Measurements from ENCODE around the gene GPHN. TPM values are rescaled to one million over a fixed set of nuclear protein-coding genes. Genes with fewer than 3 reads are reported as not detected.

GPHN gene
- total and polyA plus RNA-seq, 10 of the 15 experiments (the other 5 are each of a cell fraction or from before 2014, with no cell fraction given) = 22.3 to 48.8 (median 33.1) TPM

- TF ChIP-seq PKNOX1 (IDR thresholded peaks at IDR 0.05) (no peak), MTA3 (IDR thresholded peaks at IDR 0.05; ENCODE audit: borderline replicate concordance, low read length) (no peak), IKZF1 (conservative IDR thresholded peaks at IDR 0.05) (no peak), ZBTB33 (IDR thresholded peaks at IDR 0.05) (no peak), TCF7 (IDR thresholded peaks at IDR 0.05; ENCODE audit: borderline replicate concordance) (no peak), NRF1 (conservative IDR thresholded peaks at IDR 0.05; ENCODE audit: low read depth, low read length) (no peak)
These were observed 296.2 kb downstream of the GPHN start (continued) for GRCh38 chr14:66804141-66804540.

GRCh38 chr14:66813636-66814035, 305.7 kb downstream of the GPHN start:
- no peak for FAIRE-seq

More at GRCh38 chr14:66813636-66814035, 305.7 kb downstream of the GPHN start:
- ChIA-PET POLR2A (no interaction called here), RAD21 (ENCODE audit: unreplicated experiment) (no interaction called here), CTCF (no interaction called here), SMC1A (ENCODE audit: uncharacterized antibody, unreplicated experiment) (no interaction called here)
- intact Hi-C loops (cut with micrococcal nuclease; ENCODE audit: unreplicated experiment) = no loop called here
- no peak for TF ChIP-seq TAF1 (IDR thresholded peaks at IDR 0.05; ENCODE audit: borderline replicate concordance, low read depth, low read length)
- H3K4me3 ChIP-seq = no peak overlapping the region
- no peaks in the 10 kb centered on the region for H3K4me1 ChIP-seq (ENCODE audit: control insufficient read depth, insufficient read depth, low read length)
- no peak overlapping the region for H3K9ac ChIP-seq (ENCODE audit: control insufficient read depth, insufficient read depth, low read length)
- no peaks in the 10 kb centered on the region for H3K79me2 ChIP-seq (ENCODE audit: control insufficient read depth, insufficient read depth, low read length)
- no peak for DNase-seq (ENCODE audit: low read depth, low spot score)
- H4K20me1 ChIP-seq (ENCODE audit: control insufficient read depth, insufficient read depth) = no peaks in the 10 kb centered on the region
- BruUV-seq (replicated peaks) = no TSS peak
- no peak for ATAC-seq
- H3K9me3 ChIP-seq (replicated peaks; ENCODE audit: control insufficient read depth, insufficient read depth, low read length) = peaks cover 9% of the 10 kb centered on the region; the same call in 2 of the 3 replicates
- H3K27ac ChIP-seq (ENCODE audit: control insufficient read depth, insufficient read depth) = no peak overlapping the region
- H2AFZ ChIP-seq (ENCODE audit: control insufficient read depth, low read depth, low read length) = no peak overlapping the region
- peaks cover 0 to 3% of the 10 kb centered on the region in 2 experiments; a peak in 3 of 4 replicates for H3K36me3 ChIP-seq (ENCODE audit: control insufficient read depth in 2 of 2, insufficient read depth in 2 of 2, low read length in 1 of 2)
- in situ Hi-C loops (cut with MboI) = no loop called here
- no peak overlapping the region for H3K4me2 ChIP-seq (ENCODE audit: control insufficient read depth, insufficient read depth)
- no peaks in the 10 kb centered on the region for H3K27me3 ChIP-seq (replicated peaks in 1 of 2; ENCODE audit: control insufficient read depth in 2 of 2, insufficient read depth in 2 of 2, low read length in 1 of 2)
- 97% methylated on average over 6 of the region's 6 CpGs for WGBS (ENCODE audit: insufficient coverage, insufficient replicate concordance, low lambda C conversion rate, missing lambda C conversion rate)
